ENCODE measurements around the gene FGF14.

FGF14 gene

DNA sequence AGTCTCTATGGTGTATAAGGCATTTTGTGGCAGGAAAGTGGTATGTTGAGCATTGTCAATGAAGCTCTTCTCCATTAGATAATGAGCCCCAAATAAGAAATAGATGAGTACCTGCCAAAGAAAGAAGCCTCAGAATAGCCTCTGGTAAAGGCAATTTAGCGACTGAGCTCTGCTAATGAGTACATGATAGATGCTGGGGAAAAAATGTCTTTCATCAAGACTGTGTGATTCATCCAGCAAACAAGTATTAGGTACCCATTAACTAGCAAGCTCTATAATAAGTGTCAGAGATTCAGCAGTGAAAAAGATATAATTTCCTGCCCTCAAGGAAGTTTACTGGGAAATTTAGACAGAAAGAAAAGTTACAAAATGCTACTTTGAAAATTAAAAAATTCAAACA lies 654.8 kb downstream of the FGF14 start:
- Histone ChIP-seq H3K27ac (no peak overlapping the region), H3K9me3 (ENCODE audit: control insufficient read depth, low read length) (no peaks in the 10 kb centered on the region), H3K4me2 (ENCODE audit: low read length) (no peak overlapping the region), H3K27me3 (ENCODE audit: control insufficient read depth, insufficient read depth, low read length) (no peaks in the 10 kb centered on the region), H3K36me3 (ENCODE audit: control insufficient read depth, insufficient read depth, low read length) (no peaks in the 10 kb centered on the region), H3K9ac (no peak overlapping the region), H3K4me1 (no peaks in the 10 kb centered on the region), H2AFZ (no peak overlapping the region), H3K4me3 (ENCODE audit: low read depth, low read length) (no peak overlapping the region), H3K79me2 (no peaks in the 10 kb centered on the region)
- TF ChIP-seq CTCF (IDR thresholded peaks at IDR 0.05): no peak

- no peak overlapping the region for H2AFZ ChIP-seq
- no peaks in the 10 kb centered on the region for H3K36me3 ChIP-seq (ENCODE audit: control insufficient read depth, insufficient read depth, low read length)
- no peaks in the 10 kb centered on the region for H3K9me3 ChIP-seq (ENCODE audit: control insufficient read depth, low read length)
- no peak overlapping the region for H3K9ac ChIP-seq
- no peak overlapping the region for H3K4me3 ChIP-seq (ENCODE audit: low read depth, low read length)
- H3K4me2 ChIP-seq (ENCODE audit: low read length): no peak overlapping the region
- TF ChIP-seq CTCF (IDR thresholded peaks at IDR 0.05): no peak
- H3K27me3 ChIP-seq (ENCODE audit: control insufficient read depth, insufficient read depth, low read length): no peaks in the 10 kb centered on the region
- no peaks in the 10 kb centered on the region for H3K79me2 ChIP-seq
- no peak overlapping the region for H3K27ac ChIP-seq
- H3K4me1 ChIP-seq: no peaks in the 10 kb centered on the region
Measured at GRCh38 chr13:101746513-101746912, 655.3 kb downstream of the FGF14 start.

GRCh38 chr13:101739382-101740178 lies 662.3 kb downstream of the FGF14 start:
- TF ChIP-seq CTCF (IDR thresholded peaks at IDR 0.05): no peak
- Histone ChIP-seq H3K27ac (no peak overlapping the region), H3K9me3 (ENCODE audit: control insufficient read depth, low read length) (no peaks in the 10 kb centered on the region), H2AFZ (no peak overlapping the region), H3K4me1 (no peaks in the 10 kb centered on the region), H3K9ac (no peak overlapping the region), H3K36me3 (ENCODE audit: control insufficient read depth, insufficient read depth, low read length) (no peaks in the 10 kb centered on the region), H3K79me2 (no peaks in the 10 kb centered on the region), H3K4me2 (ENCODE audit: low read length) (no peak overlapping the region), H3K4me3 (ENCODE audit: low read depth, low read length) (no peak overlapping the region), H3K27me3 (ENCODE audit: control insufficient read depth, insufficient read depth, low read length) (no peaks in the 10 kb centered on the region)

DNA sequence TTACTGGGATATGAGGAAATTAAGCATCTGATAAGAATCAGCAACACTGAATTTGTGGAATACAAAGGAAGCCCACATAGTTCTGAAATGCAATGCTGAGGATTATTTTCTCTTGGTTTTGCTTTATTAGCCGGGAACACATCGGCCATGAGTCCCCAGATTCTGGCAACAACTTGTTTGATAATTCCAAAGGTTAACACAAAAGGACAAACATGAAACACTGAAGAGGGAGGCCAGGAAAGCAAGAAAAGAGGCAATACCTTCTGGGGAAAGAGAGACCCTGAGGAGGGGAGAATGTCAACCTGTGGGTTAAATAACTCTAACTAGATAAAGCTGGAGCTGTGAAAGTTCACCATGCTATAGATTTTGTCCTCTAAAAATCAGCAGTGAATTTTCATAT lies 663.5 kb downstream of the FGF14 start:
- Histone ChIP-seq H3K79me2 (no peaks in the 10 kb centered on the region), H3K27me3 (ENCODE audit: control insufficient read depth, insufficient read depth, low read length) (no peaks in the 10 kb centered on the region), H3K36me3 (ENCODE audit: control insufficient read depth, insufficient read depth, low read length) (no peaks in the 10 kb centered on the region), H3K4me1 (no peaks in the 10 kb centered on the region), H3K4me3 (ENCODE audit: low read depth, low read length) (no peak overlapping the region), H3K27ac (no peak overlapping the region), H3K9ac (no peak overlapping the region), H3K9me3 (ENCODE audit: control insufficient read depth, low read length) (no peaks in the 10 kb centered on the region), H3K4me2 (ENCODE audit: low read length) (no peak overlapping the region), H2AFZ (no peak overlapping the region)
- TF ChIP-seq CTCF (IDR thresholded peaks at IDR 0.05): no peak

- Histone ChIP-seq H3K9me3 (ENCODE audit: control insufficient read depth, low read length) (no peaks in the 10 kb centered on the region), H2AFZ (no peak overlapping the region), H3K4me1 (no peaks in the 10 kb centered on the region), H3K36me3 (ENCODE audit: control insufficient read depth, insufficient read depth, low read length) (no peaks in the 10 kb centered on the region), H3K4me3 (ENCODE audit: low read depth, low read length) (no peak overlapping the region), H3K27ac (no peak overlapping the region), H3K27me3 (ENCODE audit: control insufficient read depth, insufficient read depth, low read length) (no peaks in the 10 kb centered on the region), H3K4me2 (ENCODE audit: low read length) (no peak overlapping the region), H3K79me2 (no peaks in the 10 kb centered on the region), H3K9ac (no peak overlapping the region)
- TF ChIP-seq CTCF (IDR thresholded peaks at IDR 0.05): no peak
Measured at GRCh38 chr13:101736566-101736965, 665.3 kb downstream of the FGF14 start.
